Ishikawa (cell line): Measurements from ENCODE around the gene MAGI2.
A peak's percentile ranks its signal among the peaks of the same experiment; 100 is the strongest.

Experiments
- CEBPB ChIP-seq: IDR thresholded peaks from 2 replicates; pipeline ENCODE4 v1.6.1; 2012
- CREB1 ChIP-seq: IDR thresholded peaks from 2 replicates; pipeline ENCODE4 v1.6.1; 2012; ENCODE audit warnings: low read depth
- EGR1 ChIP-seq: IDR thresholded peaks from 2 replicates; pipeline ENCODE4 v1.6.1; 2012
- EP300 ChIP-seq: IDR thresholded peaks from 2 replicates; pipeline ENCODE4 v1.6.1; 2012; ENCODE audit warnings: borderline replicate concordance
- FOXM1 ChIP-seq: IDR thresholded peaks from 2 replicates; pipeline ENCODE4 v1.6.1; 2012; ENCODE audit warnings: low read depth, borderline replicate concordance
- NFIC ChIP-seq: IDR thresholded peaks from 2 replicates; pipeline ENCODE4 v1.6.1; 2012
- RAD21 ChIP-seq: IDR thresholded peaks from 2 replicates; pipeline ENCODE4 v1.6.1; 2012; ENCODE audit warnings: low read depth
- TAF1 ChIP-seq: IDR thresholded peaks from 2 replicates; pipeline ENCODE4 v1.6.1; 2012; ENCODE audit warnings: low read depth, mild to moderate bottlenecking
- TCF12 ChIP-seq: IDR thresholded peaks from 2 replicates; pipeline ENCODE4 v1.6.1; 2012; ENCODE audit warnings: low read depth
- TEAD4 ChIP-seq: IDR thresholded peaks from 2 replicates; pipeline ENCODE4 v1.6.1; 2012
- YY1 ChIP-seq: IDR thresholded peaks from 2 replicates; pipeline ENCODE4 v1.6.1; 2012; ENCODE audit warnings: low read depth
- ZBTB7A ChIP-seq: IDR thresholded peaks from 2 replicates; pipeline ENCODE4 v1.6.1; 2012; ENCODE audit warnings: low read depth
- TF ChIP-seq, protein P1 (sequence below): IDR thresholded peaks from 2 replicates; pipeline ENCODE4 v1.6.1; 2012
- TF ChIP-seq, protein P2 (sequence below): IDR thresholded peaks from 2 replicates; pipeline ENCODE4 v1.6.1; 2012; ENCODE audit warnings: low read depth, mild to moderate bottlenecking
- TF ChIP-seq, protein P3 (sequence below): IDR thresholded peaks from 2 replicates; pipeline ENCODE4 v1.6.1; 2012

The MAGI2 gene

DNA sequence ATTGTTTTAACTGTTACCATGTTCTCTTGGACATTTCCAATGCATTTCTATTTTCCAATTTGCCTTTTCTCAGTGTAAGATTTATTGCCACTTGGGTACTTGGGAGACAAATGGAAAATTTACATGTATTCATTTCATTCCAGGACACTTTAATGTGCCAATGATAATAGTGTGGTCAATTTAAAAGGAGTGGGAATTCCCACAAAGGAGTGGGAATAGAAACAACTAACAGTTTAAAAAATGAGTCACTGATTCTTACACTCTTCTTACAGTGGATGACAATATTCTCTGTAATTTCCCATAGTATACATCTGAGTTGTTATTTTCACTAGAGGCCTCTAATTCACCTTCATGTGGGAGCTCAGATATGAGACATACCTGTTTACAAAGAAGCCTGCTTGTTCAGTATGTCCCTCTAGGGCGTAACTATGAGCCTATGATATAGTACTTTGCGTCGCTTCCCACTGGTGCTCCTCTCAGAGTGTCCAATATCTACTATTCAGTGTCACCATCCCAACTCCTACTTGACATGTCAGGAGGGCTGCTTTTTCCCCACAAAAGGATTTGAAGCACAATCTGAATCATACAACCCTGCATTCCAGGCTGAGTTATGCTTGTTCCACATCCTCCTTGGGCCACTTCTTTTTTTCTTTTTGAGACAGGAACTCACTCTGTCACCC is 1353.6 kb downstream of the MAGI2 start:
- no peak for TF ChIP-seq NFIC
- no peak for TF ChIP-seq EGR1

DNA sequence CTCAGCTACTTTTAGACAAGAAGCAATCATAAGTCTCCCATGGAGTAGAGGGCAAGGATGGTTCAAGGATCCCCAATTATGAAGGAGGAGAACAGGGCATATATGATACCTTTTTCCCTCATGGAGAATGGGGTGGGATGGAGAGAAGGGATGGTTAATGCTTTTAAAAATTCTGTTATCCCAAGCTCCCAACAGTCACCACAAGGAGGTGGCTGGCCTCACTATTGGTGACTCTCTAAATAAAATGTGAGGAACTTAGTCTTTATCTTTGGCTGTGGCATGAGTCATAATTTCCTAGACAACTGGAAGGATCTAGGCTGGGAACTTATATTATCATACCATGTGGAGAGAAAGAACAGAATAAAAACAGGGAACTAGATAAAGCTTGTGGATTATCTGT is 1357.9 kb downstream of the MAGI2 start:
- TF ChIP-seq NFIC, result no peak
- TF ChIP-seq TCF12, result no peak
- no peak for TF ChIP-seq CREB1
- TF ChIP-seq TEAD4, result no peak
- TF ChIP-seq, protein P1, sequence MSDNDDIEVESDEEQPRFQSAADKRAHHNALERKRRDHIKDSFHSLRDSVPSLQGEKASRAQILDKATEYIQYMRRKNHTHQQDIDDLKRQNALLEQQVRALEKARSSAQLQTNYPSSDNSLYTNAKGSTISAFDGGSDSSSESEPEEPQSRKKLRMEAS, result no peak
- TF ChIP-seq FOXM1, result no peak
- TF ChIP-seq EGR1, result no peak
- TF ChIP-seq ZBTB7A, result no peak
- TF ChIP-seq YY1, result no peak
- TF ChIP-seq RAD21, result no peak
- no peak for TF ChIP-seq CEBPB
- TF ChIP-seq TAF1, result no peak
- TF ChIP-seq, protein P2, sequence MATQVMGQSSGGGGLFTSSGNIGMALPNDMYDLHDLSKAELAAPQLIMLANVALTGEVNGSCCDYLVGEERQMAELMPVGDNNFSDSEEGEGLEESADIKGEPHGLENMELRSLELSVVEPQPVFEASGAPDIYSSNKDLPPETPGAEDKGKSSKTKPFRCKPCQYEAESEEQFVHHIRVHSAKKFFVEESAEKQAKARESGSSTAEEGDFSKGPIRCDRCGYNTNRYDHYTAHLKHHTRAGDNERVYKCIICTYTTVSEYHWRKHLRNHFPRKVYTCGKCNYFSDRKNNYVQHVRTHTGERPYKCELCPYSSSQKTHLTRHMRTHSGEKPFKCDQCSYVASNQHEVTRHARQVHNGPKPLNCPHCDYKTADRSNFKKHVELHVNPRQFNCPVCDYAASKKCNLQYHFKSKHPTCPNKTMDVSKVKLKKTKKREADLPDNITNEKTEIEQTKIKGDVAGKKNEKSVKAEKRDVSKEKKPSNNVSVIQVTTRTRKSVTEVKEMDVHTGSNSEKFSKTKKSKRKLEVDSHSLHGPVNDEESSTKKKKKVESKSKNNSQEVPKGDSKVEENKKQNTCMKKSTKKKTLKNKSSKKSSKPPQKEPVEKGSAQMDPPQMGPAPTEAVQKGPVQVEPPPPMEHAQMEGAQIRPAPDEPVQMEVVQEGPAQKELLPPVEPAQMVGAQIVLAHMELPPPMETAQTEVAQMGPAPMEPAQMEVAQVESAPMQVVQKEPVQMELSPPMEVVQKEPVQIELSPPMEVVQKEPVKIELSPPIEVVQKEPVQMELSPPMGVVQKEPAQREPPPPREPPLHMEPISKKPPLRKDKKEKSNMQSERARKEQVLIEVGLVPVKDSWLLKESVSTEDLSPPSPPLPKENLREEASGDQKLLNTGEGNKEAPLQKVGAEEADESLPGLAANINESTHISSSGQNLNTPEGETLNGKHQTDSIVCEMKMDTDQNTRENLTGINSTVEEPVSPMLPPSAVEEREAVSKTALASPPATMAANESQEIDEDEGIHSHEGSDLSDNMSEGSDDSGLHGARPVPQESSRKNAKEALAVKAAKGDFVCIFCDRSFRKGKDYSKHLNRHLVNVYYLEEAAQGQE, result no peak

DNA sequence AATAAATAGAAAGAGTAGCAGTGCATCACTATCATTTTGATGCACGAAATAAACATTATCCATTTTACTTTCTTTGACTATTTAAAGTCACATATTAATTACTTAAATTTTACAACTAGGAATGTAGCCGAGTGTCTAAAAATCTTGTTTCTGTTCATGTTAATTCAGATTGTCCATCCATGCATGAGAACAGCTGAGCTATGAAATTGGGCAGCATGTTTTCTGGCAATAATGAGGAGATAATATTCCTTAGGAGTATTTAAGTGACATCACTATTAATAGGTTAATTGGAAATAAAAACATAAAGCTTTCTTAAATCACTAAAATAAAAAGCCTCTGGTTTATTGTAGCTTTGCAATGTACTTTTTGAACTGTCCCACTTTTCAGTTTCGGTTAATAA is 1361.1 kb downstream of the MAGI2 start:
- TF ChIP-seq EP300, result no peak
- TF ChIP-seq, protein P3, sequence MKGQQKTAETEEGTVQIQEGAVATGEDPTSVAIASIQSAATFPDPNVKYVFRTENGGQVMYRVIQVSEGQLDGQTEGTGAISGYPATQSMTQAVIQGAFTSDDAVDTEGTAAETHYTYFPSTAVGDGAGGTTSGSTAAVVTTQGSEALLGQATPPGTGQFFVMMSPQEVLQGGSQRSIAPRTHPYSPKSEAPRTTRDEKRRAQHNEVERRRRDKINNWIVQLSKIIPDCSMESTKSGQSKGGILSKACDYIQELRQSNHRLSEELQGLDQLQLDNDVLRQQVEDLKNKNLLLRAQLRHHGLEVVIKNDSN, result no peak
- no peak for TF ChIP-seq CREB1
- no peak for TF ChIP-seq FOXM1
- TF ChIP-seq TAF1, result no peak
- no peak for TF ChIP-seq NFIC
- TF ChIP-seq TCF12, result no peak
- TF ChIP-seq EGR1, result no peak
- no peak for TF ChIP-seq CEBPB
- TF ChIP-seq, protein P1, result no peak

DNA sequence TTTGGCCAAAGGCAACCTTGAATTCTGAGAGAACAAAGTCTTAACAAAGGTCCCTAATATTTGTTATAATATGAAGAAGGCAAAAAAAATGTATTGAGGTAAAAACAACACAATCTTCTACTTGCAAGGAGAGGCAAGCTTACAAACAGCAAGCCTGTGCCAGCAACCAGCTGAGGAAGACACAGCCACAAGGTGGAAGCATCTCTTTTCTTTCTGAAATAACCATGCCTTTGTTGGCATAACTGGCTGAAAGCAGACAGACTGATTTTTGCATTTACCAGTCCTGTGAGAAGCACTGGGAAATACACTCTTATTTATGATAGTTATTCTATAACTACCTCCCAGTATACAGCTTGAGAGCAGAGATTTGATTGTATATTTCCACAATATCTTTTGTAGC is 1362.9 kb downstream of the MAGI2 start:
- TF ChIP-seq, protein P1, result no peak
- peak; percentile 20; the same call in 1 of the 2 replicates for TF ChIP-seq RAD21
- TF ChIP-seq CREB1, result no peak
- TF ChIP-seq, protein P2, result no peak
- no peak for TF ChIP-seq YY1

DNA sequence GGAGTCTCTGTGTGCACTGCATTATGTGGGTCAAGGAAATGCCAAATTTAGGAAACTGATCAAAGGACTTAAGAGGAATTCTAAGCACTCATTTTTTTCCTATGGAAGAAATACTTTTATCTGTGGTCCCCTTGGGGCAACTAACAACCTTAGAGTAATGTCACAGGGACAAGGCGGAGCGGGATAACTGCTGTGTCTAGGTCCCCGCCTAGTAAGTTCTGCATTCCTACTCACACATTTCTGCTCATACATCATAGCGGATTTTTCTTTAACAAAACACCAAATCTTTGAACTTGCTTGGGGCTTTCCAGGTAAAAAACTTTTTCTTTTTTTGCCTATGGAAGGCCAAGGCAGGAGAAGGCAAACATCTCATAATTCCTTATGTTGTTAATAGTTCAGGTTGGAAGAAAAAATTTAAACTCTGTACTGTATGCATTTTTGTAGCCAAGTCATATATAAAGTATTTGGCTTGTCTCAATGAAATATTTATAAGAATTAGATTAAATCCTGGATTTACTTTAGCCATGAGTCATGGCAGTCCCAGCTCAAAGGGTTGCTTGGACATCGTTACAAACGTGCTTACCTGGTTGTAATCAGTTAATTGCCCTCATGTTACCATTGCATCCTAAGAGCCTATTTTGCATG is 1369.9 kb downstream of the MAGI2 start:
- TF ChIP-seq CEBPB (no peak), ZBTB7A (no peak), RAD21 (no peak), YY1 (no peak), TAF1 (no peak), EGR1 (no peak), CREB1 (no peak), TEAD4 (no peak)

DNA sequence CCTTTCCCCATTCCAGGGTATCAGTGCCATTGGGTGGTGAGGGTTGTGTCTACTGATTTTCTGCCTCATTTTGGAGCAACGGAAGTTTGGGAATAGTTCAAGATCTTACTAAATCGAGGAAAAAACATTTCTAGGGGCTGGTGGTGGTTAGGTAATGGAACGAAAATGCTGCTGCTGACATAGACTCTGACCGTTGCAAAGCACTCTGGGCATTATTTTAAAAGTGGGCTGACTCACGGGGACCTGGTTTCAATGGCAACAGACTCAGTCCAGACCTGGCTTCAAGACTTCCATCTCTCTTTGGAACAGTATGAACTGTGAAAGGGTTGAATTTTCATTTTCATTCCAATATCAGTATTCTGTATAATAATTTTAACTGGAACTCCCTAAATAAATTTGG is 1370.9 kb downstream of the MAGI2 start:
- no peak for TF ChIP-seq FOXM1
- no peak for TF ChIP-seq TCF12
- TF ChIP-seq EGR1, result no peak
- TF ChIP-seq, protein P1, result no peak
- no peak for TF ChIP-seq TAF1
- TF ChIP-seq, protein P3, result no peak
- no peak for TF ChIP-seq TEAD4
- TF ChIP-seq, protein P2, result no peak
- TF ChIP-seq EP300, result no peak
- TF ChIP-seq CREB1, result no peak
- no peak for TF ChIP-seq ZBTB7A
- TF ChIP-seq YY1, result no peak
- no peak for TF ChIP-seq NFIC
- TF ChIP-seq CEBPB, result no peak
- no peak for TF ChIP-seq RAD21
